Measurements from ENCODE around the gene TEAD3.

TEAD3 gene

GRCh38 chr6:35465646-35466045, 31.2 kb downstream of the TEAD3 start:
- peaks cover 25% of the 10 kb centered on the region for H3K79me2 ChIP-seq (ENCODE audit: control insufficient read depth, insufficient read depth, low read length, unreplicated experiment)
- H3K27me3 ChIP-seq (ENCODE audit: insufficient read depth, low read length), result no peaks in the 10 kb centered on the region
- peaks cover 20% of the 10 kb centered on the region for H3K36me3 ChIP-seq (ENCODE audit: insufficient read depth, low read length)
- H2AFZ ChIP-seq (ENCODE audit: low read length, unreplicated experiment), result no peak overlapping the region
- H3K27ac ChIP-seq (ENCODE audit: low read depth, low read length), result no peak overlapping the region
- no peak overlapping the region for H3K4me3 ChIP-seq (ENCODE audit: low read depth, low read length)
- H3K4me1 ChIP-seq (ENCODE audit: control insufficient read depth, insufficient read depth, low read length, unreplicated experiment), result peaks cover 3% of the 10 kb centered on the region

GRCh38 chr6:35463292-35463691, 33.6 kb downstream of the TEAD3 start:
- Histone ChIP-seq H3K27me3 (ENCODE audit: insufficient read depth, low read length) (no peaks in the 10 kb centered on the region), H3K4me3 (ENCODE audit: low read depth, low read length) (no peak overlapping the region), H3K36me3 (ENCODE audit: insufficient read depth, low read length) (no peaks in the 10 kb centered on the region), H2AFZ (ENCODE audit: low read length, unreplicated experiment) (no peak overlapping the region), H3K79me2 (ENCODE audit: control insufficient read depth, insufficient read depth, low read length, unreplicated experiment) (peaks cover 1% of the 10 kb centered on the region), H3K27ac (ENCODE audit: low read depth, low read length) (no peak overlapping the region), H3K4me1 (ENCODE audit: control insufficient read depth, insufficient read depth, low read length, unreplicated experiment) (no peaks in the 10 kb centered on the region)

- Histone ChIP-seq H3K36me3 (ENCODE audit: insufficient read depth, low read length) (no peaks in the 10 kb centered on the region), H2AFZ (ENCODE audit: low read length, unreplicated experiment) (no peak overlapping the region), H3K79me2 (ENCODE audit: control insufficient read depth, insufficient read depth, low read length, unreplicated experiment) (no peaks in the 10 kb centered on the region), H3K4me3 (ENCODE audit: low read depth, low read length) (no peak overlapping the region), H3K4me1 (ENCODE audit: control insufficient read depth, insufficient read depth, low read length, unreplicated experiment) (no peaks in the 10 kb centered on the region), H3K27me3 (ENCODE audit: insufficient read depth, low read length) (no peaks in the 10 kb centered on the region), H3K27ac (ENCODE audit: low read depth, low read length) (no peak overlapping the region)
These were observed 35.6 kb downstream of the TEAD3 start for GRCh38 chr6:35461270-35461669.

GRCh38 chr6:35457907-35458306, 39.0 kb downstream of the TEAD3 start:
- Histone ChIP-seq H3K4me1 (ENCODE audit: control insufficient read depth, insufficient read depth, low read length, unreplicated experiment) (peaks cover 17% of the 10 kb centered on the region), H3K36me3 (ENCODE audit: insufficient read depth, low read length) (no peaks in the 10 kb centered on the region), H3K79me2 (ENCODE audit: control insufficient read depth, insufficient read depth, low read length, unreplicated experiment) (peaks cover 15% of the 10 kb centered on the region), H3K4me3 (ENCODE audit: low read depth, low read length) (no peak overlapping the region), H3K27ac (ENCODE audit: low read depth, low read length) (no peak overlapping the region), H3K27me3 (ENCODE audit: insufficient read depth, low read length) (no peaks in the 10 kb centered on the region), H2AFZ (ENCODE audit: low read length, unreplicated experiment) (no peak overlapping the region)

- H2AFZ ChIP-seq (ENCODE audit: low read length, unreplicated experiment), result no peak overlapping the region
- H3K27ac ChIP-seq (ENCODE audit: low read depth, low read length), result no peak overlapping the region
- 0 out of 2 replicates have a peak overlapping the region, but pooled peaks have one; percentile 87 for H3K4me3 ChIP-seq (ENCODE audit: low read depth, low read length)
- no peaks in the 10 kb centered on the region for H3K27me3 ChIP-seq (ENCODE audit: insufficient read depth, low read length)
- peaks cover 23% of the 10 kb centered on the region for H3K4me1 ChIP-seq (ENCODE audit: control insufficient read depth, insufficient read depth, low read length, unreplicated experiment)
- no peaks in the 10 kb centered on the region for H3K36me3 ChIP-seq (ENCODE audit: insufficient read depth, low read length)
- peaks cover 17% of the 10 kb centered on the region for H3K79me2 ChIP-seq (ENCODE audit: control insufficient read depth, insufficient read depth, low read length, unreplicated experiment)
These were observed 42.3 kb downstream of the TEAD3 start for GRCh38 chr6:35454391-35455110.

- H3K79me2 ChIP-seq (ENCODE audit: control insufficient read depth, insufficient read depth, low read length, unreplicated experiment), result peaks cover 17% of the 10 kb centered on the region
- no peaks in the 10 kb centered on the region for H3K27me3 ChIP-seq (ENCODE audit: insufficient read depth, low read length)
- H3K4me1 ChIP-seq (ENCODE audit: control insufficient read depth, insufficient read depth, low read length, unreplicated experiment), result peaks cover 23% of the 10 kb centered on the region
- peak overlapping the region; percentile 59 for H2AFZ ChIP-seq (ENCODE audit: low read length, unreplicated experiment)
- H3K36me3 ChIP-seq (ENCODE audit: insufficient read depth, low read length), result no peaks in the 10 kb centered on the region
- H3K27ac ChIP-seq (ENCODE audit: low read depth, low read length), result peak overlapping the region; percentile 4; the same call in 1 of the 2 replicates
- peak overlapping the region; percentile 87 for H3K4me3 ChIP-seq (ENCODE audit: low read depth, low read length)
These were observed 43.6 kb downstream of the TEAD3 start for GRCh38 chr6:35453236-35453635.

- peak within 1 kb of the TSS; percentile 79 for H2AFZ ChIP-seq (ENCODE audit: low read length, unreplicated experiment)
- H3K4me3 ChIP-seq (ENCODE audit: low read depth, low read length), result peak within 1 kb of the TSS; percentile 87
- H3K27me3 ChIP-seq (ENCODE audit: insufficient read depth, low read length), result no peaks in the 10 kb centered on the region
- H3K36me3 ChIP-seq (ENCODE audit: insufficient read depth, low read length), result no peaks in the 10 kb centered on the region
- peak within 1 kb of the TSS; percentile 4; the same call in 1 of the 2 replicates for H3K27ac ChIP-seq (ENCODE audit: low read depth, low read length)
- H3K79me2 ChIP-seq (ENCODE audit: control insufficient read depth, insufficient read depth, low read length, unreplicated experiment), result peaks cover 17% of the 10 kb centered on the region
- H3K4me1 ChIP-seq (ENCODE audit: control insufficient read depth, insufficient read depth, low read length, unreplicated experiment), result peaks cover 23% of the 10 kb centered on the region
These were observed 44.4 kb downstream of the TEAD3 start, which contains the start of gene FANCE for GRCh38 chr6:35452183-35453090. FANCE (plus strand) TSS chr6:35452338; CDS start chr6:35452546, 208 bp downstream.

- Histone ChIP-seq H3K79me2 (ENCODE audit: control insufficient read depth, insufficient read depth, low read length, unreplicated experiment) (peaks cover 17% of the 10 kb centered on the region), H3K4me3 (ENCODE audit: low read depth, low read length) (peak overlapping the region; percentile 87), H3K27ac (ENCODE audit: low read depth, low read length) (no peak overlapping the region), H3K4me1 (ENCODE audit: control insufficient read depth, insufficient read depth, low read length, unreplicated experiment) (peaks cover 23% of the 10 kb centered on the region), H3K27me3 (ENCODE audit: insufficient read depth, low read length) (no peaks in the 10 kb centered on the region), H3K36me3 (ENCODE audit: insufficient read depth, low read length) (no peaks in the 10 kb centered on the region), H2AFZ (ENCODE audit: low read length, unreplicated experiment) (peak overlapping the region; percentile 43)
These were observed 45.3 kb downstream of the TEAD3 start for GRCh38 chr6:35451354-35452182.

- H3K27ac ChIP-seq (ENCODE audit: low read depth, low read length), result no peak overlapping the region
- peaks cover 18% of the 10 kb centered on the region for H3K4me1 ChIP-seq (ENCODE audit: control insufficient read depth, insufficient read depth, low read length, unreplicated experiment)
- H3K27me3 ChIP-seq (ENCODE audit: insufficient read depth, low read length), result no peaks in the 10 kb centered on the region
- no peak overlapping the region for H2AFZ ChIP-seq (ENCODE audit: low read length, unreplicated experiment)
- H3K4me3 ChIP-seq (ENCODE audit: low read depth, low read length), result no peak overlapping the region
- peaks cover 12% of the 10 kb centered on the region for H3K79me2 ChIP-seq (ENCODE audit: control insufficient read depth, insufficient read depth, low read length, unreplicated experiment)
- H3K36me3 ChIP-seq (ENCODE audit: insufficient read depth, low read length), result no peaks in the 10 kb centered on the region
These were observed 47.5 kb downstream of the TEAD3 start for GRCh38 chr6:35449287-35449881.

GRCh38 chr6:35448191-35448590, 48.7 kb downstream of the TEAD3 start:
- Histone ChIP-seq H3K27me3 (ENCODE audit: insufficient read depth, low read length) (no peaks in the 10 kb centered on the region), H3K79me2 (ENCODE audit: control insufficient read depth, insufficient read depth, low read length, unreplicated experiment) (peaks cover 3% of the 10 kb centered on the region), H2AFZ (ENCODE audit: low read length, unreplicated experiment) (no peak overlapping the region), H3K4me1 (ENCODE audit: control insufficient read depth, insufficient read depth, low read length, unreplicated experiment) (peaks cover 7% of the 10 kb centered on the region), H3K36me3 (ENCODE audit: insufficient read depth, low read length) (no peaks in the 10 kb centered on the region), H3K27ac (ENCODE audit: low read depth, low read length) (no peak overlapping the region), H3K4me3 (ENCODE audit: low read depth, low read length) (no peak overlapping the region)
